ENCODE results near the gene CDK6. TPM values are rescaled to one million over a fixed set of nuclear protein-coding genes. Genes with fewer than 3 reads are reported as not detected.

The CDK6 gene
- total and polyA plus RNA-seq, 10 of the 15 experiments (the other 5 are each of a cell fraction or from before 2014, with no cell fraction given) = 8.0 to 118 (median 45.8) TPM

DNA sequence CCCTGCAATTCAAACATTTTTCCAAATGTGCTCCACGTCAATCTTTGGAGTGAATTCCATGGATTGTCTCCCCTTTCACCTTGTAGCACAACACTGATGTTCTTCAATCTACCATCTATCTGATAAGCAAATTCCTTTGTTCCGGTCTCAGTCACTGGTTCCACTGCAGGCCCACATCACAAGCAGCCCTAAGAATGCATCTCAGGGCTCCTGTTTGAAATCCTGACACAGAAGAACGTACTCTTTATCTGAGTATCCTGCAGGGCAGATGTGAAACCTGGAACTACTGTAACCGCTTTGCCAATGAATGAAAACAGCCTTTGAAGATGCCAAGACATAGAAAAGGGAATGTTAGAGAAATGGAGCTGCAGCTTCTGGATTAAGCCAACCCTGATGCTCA, 183.2 kb downstream of the CDK6 start:
- Histone ChIP-seq H3K4me3 (no peak overlapping the region), H3K27me3 (replicated peaks in 1 of 2; ENCODE audit: control insufficient read depth in 2 of 2, insufficient read depth in 2 of 2, low read length in 1 of 2) (no peaks in the 10 kb centered on the region), H3K4me1 (ENCODE audit: control insufficient read depth, insufficient read depth, low read length) (peaks cover 3% of the 10 kb centered on the region; the same call in 1 of the 2 replicates), H3K79me2 (ENCODE audit: control insufficient read depth, insufficient read depth, low read length) (peaks cover 3% of the 10 kb centered on the region), H4K20me1 (ENCODE audit: control insufficient read depth, insufficient read depth) (no peaks in the 10 kb centered on the region), H3K9me3 (replicated peaks; ENCODE audit: control insufficient read depth, insufficient read depth, low read length) (no peaks in the 10 kb centered on the region), H3K4me2 (ENCODE audit: control insufficient read depth, insufficient read depth) (no peak overlapping the region), H3K9ac (ENCODE audit: control insufficient read depth, insufficient read depth, low read length) (no peak overlapping the region), H2AFZ (ENCODE audit: control insufficient read depth, low read depth, low read length) (no peak overlapping the region), H3K36me3 (ENCODE audit: control insufficient read depth in 2 of 2, insufficient read depth in 2 of 2, low read length in 1 of 2) (no peaks in the 10 kb centered on the region; a peak in 2 of 4 replicates), H3K27ac (ENCODE audit: control insufficient read depth, insufficient read depth) (no peak overlapping the region)
- in situ Hi-C loops (cut with MboI) (no loop called here), intact Hi-C loops (cut with micrococcal nuclease; ENCODE audit: unreplicated experiment) (no loop called here)
- BruUV-seq (replicated peaks) = no TSS peak
- TF ChIP-seq, protein P1, sequence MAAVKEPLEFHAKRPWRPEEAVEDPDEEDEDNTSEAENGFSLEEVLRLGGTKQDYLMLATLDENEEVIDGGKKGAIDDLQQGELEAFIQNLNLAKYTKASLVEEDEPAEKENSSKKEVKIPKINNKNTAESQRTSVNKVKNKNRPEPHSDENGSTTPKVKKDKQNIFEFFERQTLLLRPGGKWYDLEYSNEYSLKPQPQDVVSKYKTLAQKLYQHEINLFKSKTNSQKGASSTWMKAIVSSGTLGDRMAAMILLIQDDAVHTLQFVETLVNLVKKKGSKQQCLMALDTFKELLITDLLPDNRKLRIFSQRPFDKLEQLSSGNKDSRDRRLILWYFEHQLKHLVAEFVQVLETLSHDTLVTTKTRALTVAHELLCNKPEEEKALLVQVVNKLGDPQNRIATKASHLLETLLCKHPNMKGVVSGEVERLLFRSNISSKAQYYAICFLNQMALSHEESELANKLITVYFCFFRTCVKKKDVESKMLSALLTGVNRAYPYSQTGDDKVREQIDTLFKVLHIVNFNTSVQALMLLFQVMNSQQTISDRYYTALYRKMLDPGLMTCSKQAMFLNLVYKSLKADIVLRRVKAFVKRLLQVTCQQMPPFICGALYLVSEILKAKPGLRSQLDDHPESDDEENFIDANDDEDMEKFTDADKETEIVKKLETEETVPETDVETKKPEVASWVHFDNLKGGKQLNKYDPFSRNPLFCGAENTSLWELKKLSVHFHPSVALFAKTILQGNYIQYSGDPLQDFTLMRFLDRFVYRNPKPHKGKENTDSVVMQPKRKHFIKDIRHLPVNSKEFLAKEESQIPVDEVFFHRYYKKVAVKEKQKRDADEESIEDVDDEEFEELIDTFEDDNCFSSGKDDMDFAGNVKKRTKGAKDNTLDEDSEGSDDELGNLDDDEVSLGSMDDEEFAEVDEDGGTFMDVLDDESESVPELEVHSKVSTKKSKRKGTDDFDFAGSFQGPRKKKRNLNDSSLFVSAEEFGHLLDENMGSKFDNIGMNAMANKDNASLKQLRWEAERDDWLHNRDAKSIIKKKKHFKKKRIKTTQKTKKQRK (IDR thresholded peaks at IDR 0.05; ENCODE audit: low read depth, low read length) = no peak
- TF ChIP-seq IKZF1 (conservative IDR thresholded peaks at IDR 0.05) = no peak
- TF ChIP-seq SREBF1 (IDR thresholded peaks at IDR 0.05; ENCODE audit: low read length) = no peak
- no peak for TF ChIP-seq NR2C2 (IDR thresholded peaks at IDR 0.05; ENCODE audit: borderline replicate concordance, control insufficient read depth, insufficient read length, low read depth)
- TF ChIP-seq, protein P2, sequence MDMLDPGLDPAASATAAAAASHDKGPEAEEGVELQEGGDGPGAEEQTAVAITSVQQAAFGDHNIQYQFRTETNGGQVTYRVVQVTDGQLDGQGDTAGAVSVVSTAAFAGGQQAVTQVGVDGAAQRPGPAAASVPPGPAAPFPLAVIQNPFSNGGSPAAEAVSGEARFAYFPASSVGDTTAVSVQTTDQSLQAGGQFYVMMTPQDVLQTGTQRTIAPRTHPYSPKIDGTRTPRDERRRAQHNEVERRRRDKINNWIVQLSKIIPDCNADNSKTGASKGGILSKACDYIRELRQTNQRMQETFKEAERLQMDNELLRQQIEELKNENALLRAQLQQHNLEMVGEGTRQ (IDR thresholded peaks at IDR 0.05; ENCODE audit: borderline replicate concordance, low read depth, low read length) = no peak
- TF ChIP-seq SMARCA5 (IDR thresholded peaks at IDR 0.05) = no peak
- TF ChIP-seq, protein P3, sequence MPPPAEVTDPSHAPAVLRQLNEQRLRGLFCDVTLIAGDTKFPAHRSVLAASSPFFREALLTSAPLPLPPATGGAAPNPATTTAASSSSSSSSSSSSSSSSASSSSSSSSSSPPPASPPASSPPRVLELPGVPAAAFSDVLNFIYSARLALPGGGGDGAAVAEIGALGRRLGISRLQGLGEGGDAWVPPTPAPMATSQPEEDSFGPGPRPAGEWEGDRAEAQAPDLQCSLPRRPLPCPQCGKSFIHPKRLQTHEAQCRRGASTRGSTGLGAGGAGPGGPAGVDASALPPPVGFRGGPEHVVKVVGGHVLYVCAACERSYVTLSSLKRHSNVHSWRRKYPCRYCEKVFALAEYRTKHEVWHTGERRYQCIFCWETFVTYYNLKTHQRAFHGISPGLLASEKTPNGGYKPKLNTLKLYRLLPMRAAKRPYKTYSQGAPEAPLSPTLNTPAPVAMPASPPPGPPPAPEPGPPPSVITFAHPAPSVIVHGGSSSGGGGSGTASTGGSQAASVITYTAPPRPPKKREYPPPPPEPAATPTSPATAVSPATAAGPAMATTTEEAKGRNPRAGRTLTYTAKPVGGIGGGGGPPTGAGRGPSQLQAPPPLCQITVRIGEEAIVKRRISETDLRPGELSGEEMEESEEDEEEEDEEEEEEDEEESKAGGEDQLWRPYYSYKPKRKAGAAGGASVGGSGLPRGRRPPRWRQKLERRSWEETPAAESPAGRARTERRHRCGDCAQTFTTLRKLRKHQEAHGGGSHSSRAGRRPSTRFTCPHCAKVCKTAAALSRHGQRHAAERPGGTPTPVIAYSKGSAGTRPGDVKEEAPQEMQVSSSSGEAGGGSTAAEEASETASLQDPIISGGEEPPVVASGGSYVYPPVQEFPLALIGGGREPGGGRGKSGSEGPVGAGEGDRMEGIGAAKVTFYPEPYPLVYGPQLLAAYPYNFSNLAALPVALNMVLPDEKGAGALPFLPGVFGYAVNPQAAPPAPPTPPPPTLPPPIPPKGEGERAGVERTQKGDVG (CRISPR knock-in tag; IDR thresholded peaks at IDR 0.05) = no peak
- TF ChIP-seq CEBPB (IDR thresholded peaks at IDR 0.05; ENCODE audit: borderline replicate concordance in 1 of 2, low read depth in 2 of 2, low read length in 2 of 2) = no peak
- TF ChIP-seq FOS (IDR thresholded peaks at IDR 0.05; ENCODE audit: borderline replicate concordance, extremely low read depth, insufficient read length) = no peak
- TF ChIP-seq, protein P4, sequence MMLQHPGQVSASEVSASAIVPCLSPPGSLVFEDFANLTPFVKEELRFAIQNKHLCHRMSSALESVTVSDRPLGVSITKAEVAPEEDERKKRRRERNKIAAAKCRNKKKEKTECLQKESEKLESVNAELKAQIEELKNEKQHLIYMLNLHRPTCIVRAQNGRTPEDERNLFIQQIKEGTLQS (IDR thresholded peaks at IDR 0.05; ENCODE audit: borderline replicate concordance, extremely low read depth, low read depth, low read length) = no peak
- ChIA-PET POLR2A (interaction anchor here (1.0 to 2.0 kb wide), 4 partner anchors 10 to 56 kb away, joined by 3 to 7 read pairs (median 4); no protein-coding TSS in a partner anchor), CTCF (interaction anchor here (1.1 to 2.2 kb wide), 2 partner anchors 9 to 228 kb away, joined by 3 to 6 read pairs; no protein-coding TSS in a partner anchor), SMC1A (ENCODE audit: uncharacterized antibody, unreplicated experiment) (interaction anchor here (0.9 to 13.2 kb wide), 13 partner anchors 9 to 165 kb away, joined by 3 to 176 read pairs (median 3); no protein-coding TSS in a partner anchor), RAD21 (ENCODE audit: unreplicated experiment) (interaction anchor here (0.9 to 2.7 kb wide), 3 partner anchors 18 to 179 kb away, joined by 3 to 13 read pairs (median 4); no protein-coding TSS in a partner anchor)
- ATAC-seq (no peak), FAIRE-seq (no peak), DNase-seq (ENCODE audit: low read depth, low spot score) (no peak)
- WGBS (ENCODE audit: insufficient coverage, insufficient replicate concordance, low lambda C conversion rate, missing lambda C conversion rate) = 65% methylated on average over 4 of the region's 4 CpGs

Data from GM12878 (cell line).